Body of pancreas (tissue), 4 donors: ENCODE measurements around the gene PSME2. TPM values are rescaled to one million over a fixed set of nuclear protein-coding genes. Genes with fewer than 3 reads are reported as not detected.

ENCODE experiments used
- ATAC-seq: fragments of 150-250 bp; one replicate; pipeline ENCODE4 v1.9.1; 2016
- DNase-seq, 4 donors: peaks; one replicate each; pipeline ENCODE4 v3.0.0-alpha.2; 2019
- H3K27ac ChIP-seq, 4 donors: fragments of 200-600 bp; sonication (generic); 1 replicate in 3 of 4; 2 replicates in 1 of 4; pipeline versions ENCODE4 v1.5.1 to v1.6.1; 2016 to 2019; ENCODE audit warnings: mild to moderate bottlenecking in 1 of 4, mixed read lengths in 1 of 4, moderate library complexity in 1 of 4
- H3K27me3 ChIP-seq, 2 donors: fragments of 200-600 bp; sonication (generic); one replicate each; pipeline ENCODE4 v1.6.0; 2016; ENCODE audit warnings: mild to moderate bottlenecking in 1 of 2
- H3K36me3 ChIP-seq, 2 donors: fragments of 200-600 bp; sonication (generic); replicated peaks in 1 of 2; 2 replicates each; pipeline ENCODE4 v1.5.1; 2016; ENCODE audit warnings: low read depth in 2 of 2; ENCODE audit not compliant: insufficient read depth in 1 of 2
- H3K4me1 ChIP-seq: fragments of 200-600 bp; sonication (generic); one replicate; pipeline ENCODE4 v1.6.0; 2016
- H3K4me3 ChIP-seq, 2 donors: fragments of 200-600 bp; sonication (generic); 1 replicate in 1 of 2; 2 replicates in 1 of 2; pipeline ENCODE4 v1.5.1; 2016 to 2019
- H3K9me3 ChIP-seq, 3 donors: fragments of 200-600 bp; sonication (generic); 1 replicate in 2 of 3; 2 replicates in 1 of 3; pipeline ENCODE4 v1.5.1; 2016
- CTCF ChIP-seq, 7 experiments: fragments of 450-650 bp in 4 of 7; fragments of 200-600 bp in 3 of 7; sonication (generic) in 3 of 7; IDR thresholded peaks; one replicate each; pipeline ENCODE4 v1.5.1; 2016 to 2019; ENCODE audit warnings: antibody characterized with exemption in 7 of 7
- POLR2A ChIP-seq, 3 donors: fragments of 450-650 bp; IDR thresholded peaks; one replicate each; pipeline ENCODE4 v1.6.1; 2016; ENCODE audit warnings: antibody characterized with exemption in 3 of 3, mild to moderate bottlenecking in 2 of 3
- WGBS, 2 donors: methylation state at CpG; one replicate each; pipeline ENCODE4 v1.1.5; 2017; 5-methylcytosine and 5-hydroxymethylcytosine counted together
- intact Hi-C: fragments of 100-400 bp; cut with DNase I; formaldehyde crosslinking; loops from one replicate; pipeline ENCODE4 v1.15.1; 2023
- total RNA-seq, 2 donors: library from RNA; depleted of rRNA; stranded (reverse); fragments of >200 nt; gene quantifications; one replicate each; pipeline ENCODE4 v1.1.0, GENCODE V29; 2016

The PSME2 gene
- total RNA-seq, 2 donors from 2014 or later: 29.3 to 30.4 TPM

- 74 to 80% methylated on average over 6 to 7 of the region's 9 CpGs for WGBS, 2 donors
- Histone ChIP-seq H3K27me3 (no peaks in the 10 kb centered on the region), H3K36me3 (peaks cover 0 to 24% of the 10 kb centered on the region in 2 donors), H3K4me3 (no peak overlapping the region), H3K9me3 (no peaks in the 10 kb centered on the region), H3K27ac (no peak overlapping the region), H3K4me1 (peaks cover 21% of the 10 kb centered on the region)
- ATAC-seq: no peak
- intact Hi-C loops: no loop called here
- no peak for DNase-seq
- no peak for TF ChIP-seq POLR2A (IDR thresholded peaks at IDR 0.05)
- no peak for TF ChIP-seq CTCF (IDR thresholded peaks at IDR 0.05)
Observed at GRCh38 chr14:24150993-24151392, 4.6 kb upstream of the PSME2 start.

- ATAC-seq (no peak), DNase-seq (no peak)
- Histone ChIP-seq H3K9me3 (no peaks in the 10 kb centered on the region), H3K4me3 (no peak overlapping the region), H3K4me1 (peaks cover 25% of the 10 kb centered on the region), H3K36me3 (peaks cover 0 to 22% of the 10 kb centered on the region in 2 donors), H3K27ac (no peak overlapping the region), H3K27me3 (no peaks in the 10 kb centered on the region)
- 83 to 91% methylated on average over 8 to 9 of the region's 9 CpGs for WGBS, 2 donors
- intact Hi-C loops: no loop called here
- TF ChIP-seq POLR2A (IDR thresholded peaks at IDR 0.05): no peak
- TF ChIP-seq CTCF (IDR thresholded peaks at IDR 0.05): no peak
Observed at GRCh38 chr14:24150567-24150966, 4.2 kb upstream of the PSME2 start.

GRCh38 chr14:24150061-24150460, 3.7 kb upstream of the PSME2 start:
- WGBS, 2 donors: 81 to 87% methylated on average over 8 to 9 of the region's 9 CpGs
- no peak for DNase-seq
- H3K36me3 ChIP-seq: peaks cover 0 to 18% of the 10 kb centered on the region in 2 donors
- intact Hi-C loops: no loop called here
- ATAC-seq: no peak
- H3K27ac ChIP-seq: no peak overlapping the region
- TF ChIP-seq CTCF (IDR thresholded peaks at IDR 0.05): no peak
- H3K9me3 ChIP-seq: no peaks in the 10 kb centered on the region
- no peaks in the 10 kb centered on the region for H3K27me3 ChIP-seq
- peaks cover 30% of the 10 kb centered on the region for H3K4me1 ChIP-seq
- H3K4me3 ChIP-seq: no peak overlapping the region

- TF ChIP-seq POLR2A (IDR thresholded peaks at IDR 0.05) (no peak), CTCF (IDR thresholded peaks at IDR 0.05) (no peak)
- H3K36me3 ChIP-seq: peaks cover 0 to 16% of the 10 kb centered on the region in 2 donors
- ATAC-seq (no peak), DNase-seq (no peak)
- no peaks in the 10 kb centered on the region for H3K9me3 ChIP-seq
- intact Hi-C loops: no loop called here
- no peak overlapping the region for H3K4me3 ChIP-seq
- no peak overlapping the region for H3K27ac ChIP-seq
- 93 to 94% methylated on average over 3 of the region's 3 CpGs for WGBS, 2 donors
- H3K27me3 ChIP-seq: no peaks in the 10 kb centered on the region
- peaks cover 36% of the 10 kb centered on the region for H3K4me1 ChIP-seq
Observed at GRCh38 chr14:24149302-24149969, 3.0 kb upstream of the PSME2 start.
